SJSA1 (cell line): ENCODE data around the gene CTNNA2. TPM values are rescaled to one million over a fixed set of nuclear protein-coding genes. Genes with fewer than 3 reads are reported as not detected.

Source experiments
- DNase-seq, 2 experiments: peaks; one replicate each; pipeline ENCODE4 v3.0.0-alpha.2; 2015 to 2020; ENCODE audit warnings: low spot score in 2 of 2, low read depth in 1 of 2
- H3K27ac ChIP-seq: fragments of 250-450 bp; sonication (Bioruptor Pico); 2 replicates; pipeline ENCODE4 v1.5.1; 2020; ENCODE audit warnings: mild to moderate bottlenecking, moderate library complexity
- H3K27me3 ChIP-seq: fragments of 250-450 bp; sonication (Bioruptor Pico); replicated peaks from 2 replicates; pipeline ENCODE4 v1.5.1; 2020; ENCODE audit warnings: mild to moderate bottlenecking, moderate library complexity
- H3K36me3 ChIP-seq: fragments of 250-450 bp; sonication (Bioruptor Pico); 2 replicates; pipeline ENCODE4 v1.5.1; 2020; ENCODE audit warnings: mild to moderate bottlenecking
- H3K4me1 ChIP-seq: fragments of 250-450 bp; sonication (Bioruptor Pico); replicated peaks from 2 replicates; pipeline ENCODE4 v1.6.1; 2021; ENCODE audit warnings: mild to moderate bottlenecking
- H3K4me3 ChIP-seq: fragments of 250-450 bp; sonication (Bioruptor Pico); 2 replicates; pipeline ENCODE4 v1.5.1; 2020; ENCODE audit warnings: mild to moderate bottlenecking
- H3K9me3 ChIP-seq: fragments of 250-450 bp; sonication (Bioruptor Pico); replicated peaks from 2 replicates; pipeline ENCODE4 v1.5.1; 2020; ENCODE audit warnings: mild to moderate bottlenecking
- total RNA-seq: library from RNA; depleted of rRNA; stranded (reverse); fragments of >200 nt; shearing (Covaris generic); gene quantifications from 2 replicates; pipeline ENCODE4 v1.2.3, GENCODE V29; 2014

Gene CTNNA2
- total RNA-seq, 1 experiment from 2014 or later = not detected

- H3K9me3 ChIP-seq = no peaks in the 10 kb centered on the region
- H3K27me3 ChIP-seq = no peaks in the 10 kb centered on the region
- no peak for DNase-seq
- no peaks in the 10 kb centered on the region for H3K36me3 ChIP-seq
- no peak overlapping the region for H3K4me3 ChIP-seq
- no peaks in the 10 kb centered on the region for H3K4me1 ChIP-seq
- H3K27ac ChIP-seq = no peak overlapping the region
Observed at GRCh38 chr2:80164375-80164774, 651.5 kb downstream of the CTNNA2 start.

GRCh38 chr2:80166483-80167171 is 653.8 kb downstream of the CTNNA2 start:
- Histone ChIP-seq H3K36me3 (no peaks in the 10 kb centered on the region), H3K27me3 (no peaks in the 10 kb centered on the region), H3K9me3 (no peaks in the 10 kb centered on the region), H3K4me3 (no peak overlapping the region), H3K4me1 (no peaks in the 10 kb centered on the region), H3K27ac (no peak overlapping the region)
- no peak for DNase-seq

- no peak overlapping the region for H3K27ac ChIP-seq
- H3K4me1 ChIP-seq = no peaks in the 10 kb centered on the region
- H3K27me3 ChIP-seq = no peaks in the 10 kb centered on the region
- no peak overlapping the region for H3K4me3 ChIP-seq
- H3K36me3 ChIP-seq = no peaks in the 10 kb centered on the region
- DNase-seq = no peak
- H3K9me3 ChIP-seq = no peaks in the 10 kb centered on the region
Observed at GRCh38 chr2:80167284-80167808, 654.5 kb downstream of the CTNNA2 start.

- Histone ChIP-seq H3K27ac (no peak overlapping the region), H3K36me3 (no peaks in the 10 kb centered on the region), H3K27me3 (no peaks in the 10 kb centered on the region), H3K4me1 (no peaks in the 10 kb centered on the region), H3K4me3 (no peak overlapping the region), H3K9me3 (no peaks in the 10 kb centered on the region)
- no peak for DNase-seq
Observed at GRCh38 chr2:80168037-80168436, 655.2 kb downstream of the CTNNA2 start.

- Histone ChIP-seq H3K4me3 (no peak overlapping the region), H3K27me3 (no peaks in the 10 kb centered on the region), H3K9me3 (no peaks in the 10 kb centered on the region), H3K27ac (no peak overlapping the region), H3K4me1 (no peaks in the 10 kb centered on the region), H3K36me3 (no peaks in the 10 kb centered on the region)
- DNase-seq = no peak
Observed at GRCh38 chr2:80168801-80169200, 656.0 kb downstream of the CTNNA2 start.

- DNase-seq = no peak
- no peaks in the 10 kb centered on the region for H3K4me1 ChIP-seq
- no peak overlapping the region for H3K4me3 ChIP-seq
- H3K36me3 ChIP-seq = no peaks in the 10 kb centered on the region
- H3K27ac ChIP-seq = no peak overlapping the region
- H3K9me3 ChIP-seq = no peaks in the 10 kb centered on the region
- H3K27me3 ChIP-seq = no peaks in the 10 kb centered on the region
Observed at GRCh38 chr2:80169811-80170594, 657.2 kb downstream of the CTNNA2 start.

- no peak overlapping the region for H3K27ac ChIP-seq
- H3K4me3 ChIP-seq = no peak overlapping the region
- H3K4me1 ChIP-seq = no peaks in the 10 kb centered on the region
- H3K27me3 ChIP-seq = no peaks in the 10 kb centered on the region; the same call in 1 of the 2 replicates
- H3K9me3 ChIP-seq = no peaks in the 10 kb centered on the region; the same call in 1 of the 2 replicates
- no peak for DNase-seq
- H3K36me3 ChIP-seq = no peaks in the 10 kb centered on the region
Observed at GRCh38 chr2:80185091-80185490, 672.2 kb downstream of the CTNNA2 start.

- Histone ChIP-seq H3K36me3 (no peaks in the 10 kb centered on the region), H3K4me3 (no peak overlapping the region), H3K4me1 (no peaks in the 10 kb centered on the region), H3K9me3 (no peaks in the 10 kb centered on the region; the same call in 1 of the 2 replicates), H3K27me3 (no peaks in the 10 kb centered on the region; the same call in 1 of the 2 replicates), H3K27ac (no peak overlapping the region)
- DNase-seq = no peak
Observed at GRCh38 chr2:80186262-80186661, 673.4 kb downstream of the CTNNA2 start.

GRCh38 chr2:80187156-80187555 is 674.3 kb downstream of the CTNNA2 start:
- Histone ChIP-seq H3K9me3 (no peaks in the 10 kb centered on the region; the same call in 1 of the 2 replicates), H3K27ac (no peak overlapping the region), H3K27me3 (no peaks in the 10 kb centered on the region; the same call in 1 of the 2 replicates), H3K36me3 (no peaks in the 10 kb centered on the region), H3K4me3 (no peak overlapping the region), H3K4me1 (no peaks in the 10 kb centered on the region)
- no peak for DNase-seq

- Histone ChIP-seq H3K4me1 (no peaks in the 10 kb centered on the region), H3K4me3 (no peak overlapping the region), H3K27me3 (no peaks in the 10 kb centered on the region; the same call in 1 of the 2 replicates), H3K27ac (no peak overlapping the region), H3K9me3 (no peaks in the 10 kb centered on the region; the same call in 1 of the 2 replicates), H3K36me3 (no peaks in the 10 kb centered on the region)
- no peak for DNase-seq
Observed at GRCh38 chr2:80190166-80190565, 677.3 kb downstream of the CTNNA2 start.

- Histone ChIP-seq H3K27me3 (no peaks in the 10 kb centered on the region), H3K9me3 (no peaks in the 10 kb centered on the region; the same call in 1 of the 2 replicates), H3K36me3 (no peaks in the 10 kb centered on the region), H3K4me1 (no peaks in the 10 kb centered on the region), H3K4me3 (no peak overlapping the region), H3K27ac (no peak overlapping the region)
- no peak for DNase-seq
Observed at GRCh38 chr2:80193566-80193965, 680.7 kb downstream of the CTNNA2 start.

- Histone ChIP-seq H3K4me3 (no peak overlapping the region), H3K9me3 (no peaks in the 10 kb centered on the region; the same call in 1 of the 2 replicates), H3K27ac (no peak overlapping the region), H3K36me3 (no peaks in the 10 kb centered on the region), H3K27me3 (no peaks in the 10 kb centered on the region), H3K4me1 (no peaks in the 10 kb centered on the region)
- DNase-seq = no peak
Observed at GRCh38 chr2:80195034-80195433, 682.2 kb downstream of the CTNNA2 start.

- no peaks in the 10 kb centered on the region for H3K36me3 ChIP-seq
- no peak overlapping the region for H3K4me3 ChIP-seq
- no peak overlapping the region for H3K27ac ChIP-seq
- H3K27me3 ChIP-seq = no peaks in the 10 kb centered on the region
- no peak for DNase-seq
- no peaks in the 10 kb centered on the region; the same call in 1 of the 2 replicates for H3K9me3 ChIP-seq
- no peaks in the 10 kb centered on the region for H3K4me1 ChIP-seq
Observed at GRCh38 chr2:80198042-80198441, 685.2 kb downstream of the CTNNA2 start.

- no peak for DNase-seq
- H3K27me3 ChIP-seq = no peaks in the 10 kb centered on the region
Observed at GRCh38 chr2:80199504-80199903, 686.7 kb downstream of the CTNNA2 start.

More at GRCh38 chr2:80199504-80199903, 686.7 kb downstream of the CTNNA2 start:
- no peaks in the 10 kb centered on the region; the same call in 1 of the 2 replicates for H3K9me3 ChIP-seq
- H3K27ac ChIP-seq = no peak overlapping the region
- H3K4me3 ChIP-seq = no peak overlapping the region
- H3K36me3 ChIP-seq = no peaks in the 10 kb centered on the region
- no peaks in the 10 kb centered on the region for H3K4me1 ChIP-seq
